Right lobe of liver (tissue), 6 donors: ENCODE data around the gene SUPT5H. TPM values are rescaled to one million over a fixed set of nuclear protein-coding genes. Genes with fewer than 3 reads are reported as not detected.
A peak's percentile ranks its signal among the peaks of the same experiment; 100 is the strongest.

Experiments
- ATAC-seq, 4 donors: fragments of 200-7000 bp; cut with Tn5 transposase; one replicate each; pipeline ENCODE4 v1.9.1; 2020; ENCODE audit warnings: mild to moderate bottlenecking in 4 of 4, moderate library complexity in 4 of 4
- DNase-seq, 3 donors: peaks; one replicate each; pipeline ENCODE4 v3.0.0-alpha.2; 2020
- H3K27ac ChIP-seq, 3 donors: fragments of 200-600 bp; one replicate each; pipeline ENCODE4 v1.8.0; 2022
- H3K27me3 ChIP-seq, 2 donors: fragments of 200-600 bp; one replicate each; pipeline ENCODE4 v1.8.0; 2022
- H3K36me3 ChIP-seq, 4 donors: fragments of 200-600 bp; sonication (generic) in 1 of 4; one replicate each; pipeline versions ENCODE4 v1.5.1 to v1.8.0; 2017 to 2022; ENCODE audit warnings: control low read depth in 1 of 4
- H3K4me1 ChIP-seq, 4 donors: fragments of 200-600 bp; sonication (generic) in 1 of 4; one replicate each; pipeline versions ENCODE4 v1.5.1 to v1.8.0; 2017 to 2022; ENCODE audit warnings: control low read depth in 1 of 4
- H3K4me3 ChIP-seq, 3 donors: fragments of 200-600 bp; one replicate each; pipeline ENCODE4 v1.8.0; 2022
- H3K9me3 ChIP-seq, 4 donors: fragments of 200-600 bp; sonication (generic) in 1 of 4; one replicate each; pipeline versions ENCODE4 v1.5.1 to v1.8.0; 2017 to 2022; ENCODE audit warnings: control low read depth in 1 of 4
- POLR2A ChIP-seq: fragments of 450-650 bp; IDR thresholded peaks from one replicate; pipeline ENCODE4 v1.6.1; 2017; ENCODE audit warnings: antibody characterized with exemption, mild to moderate bottlenecking
- WGBS: methylation state at CpG from one replicate; pipeline ENCODE4 v1.1.6; 2018; ENCODE audit warnings: low coverage, low lambda C conversion rate; ENCODE audit not compliant: insufficient coverage; ENCODE audit errors: missing lambda C conversion rate; 5-methylcytosine and 5-hydroxymethylcytosine counted together
- intact Hi-C, 2 donors: fragments of 100-400 bp; cut with DNase I; formaldehyde crosslinking; loops; one replicate each; pipeline versions ENCODE4 v1.11.2 to v1.14.1; 2022
- total RNA-seq, 6 experiments: library from RNA; depleted of rRNA in 2 of 6; stranded (reverse); fragments of >200 nt in 2 of 6; fragmentation: NEBNext Ultra II Directional in 3 of 6; extraction: Animal tissue kit (Norgen Biotek cat#: 25700) in 3 of 6; gene quantifications; one replicate each; pipeline versions ENCODE4 v1.1.0 to v1.2.4, GENCODE V29; 2016 to 2023
- TF ChIP-seq, protein P1 (sequence below), 4 donors: fragments of 200-600 bp in 3 of 4; fragments of 450-650 bp in 1 of 4; IDR thresholded peaks; one replicate each; pipeline versions ENCODE4 v1.5.1 to v1.8.0; 2016 to 2022; ENCODE audit warnings: antibody characterized with exemption in 4 of 4, mild to moderate bottlenecking in 2 of 4
- donor health status: DM: no; HTN: yes; CAD: no.
- donor health status: DM: no; HTN: no; CAD: no.
- donor health status: DM: no; HTN: no; CAD: no.
- donor health status: DM: no; HTN: yes; CAD: no.
- donor health status: DM: no; HTN: yes; CAD: no.

The SUPT5H gene
- total RNA-seq, 6 experiments from 2014 or later: 42.3 to 60.8 (median 54.7) TPM

- intact Hi-C loops: no loop called here
- ATAC-seq: peak in 2 of 4 donors; percentile 32 to 33
- Histone ChIP-seq H3K27me3 (no peaks in the 10 kb centered on the region), H3K4me1 (peaks cover 0 to 8% (median 3%) of the 10 kb centered on the region in 4 donors), H3K4me3 (peak within 1 kb of the TSS in 1 of 3 donors; percentile 9), H3K9me3 (no peaks in the 10 kb centered on the region), H3K27ac (no peak within 1 kb of the TSS), H3K36me3 (no peaks in the 10 kb centered on the region)
- 0% methylated on average over 1 of the region's 56 CpGs for WGBS
- TF ChIP-seq, protein P1, sequence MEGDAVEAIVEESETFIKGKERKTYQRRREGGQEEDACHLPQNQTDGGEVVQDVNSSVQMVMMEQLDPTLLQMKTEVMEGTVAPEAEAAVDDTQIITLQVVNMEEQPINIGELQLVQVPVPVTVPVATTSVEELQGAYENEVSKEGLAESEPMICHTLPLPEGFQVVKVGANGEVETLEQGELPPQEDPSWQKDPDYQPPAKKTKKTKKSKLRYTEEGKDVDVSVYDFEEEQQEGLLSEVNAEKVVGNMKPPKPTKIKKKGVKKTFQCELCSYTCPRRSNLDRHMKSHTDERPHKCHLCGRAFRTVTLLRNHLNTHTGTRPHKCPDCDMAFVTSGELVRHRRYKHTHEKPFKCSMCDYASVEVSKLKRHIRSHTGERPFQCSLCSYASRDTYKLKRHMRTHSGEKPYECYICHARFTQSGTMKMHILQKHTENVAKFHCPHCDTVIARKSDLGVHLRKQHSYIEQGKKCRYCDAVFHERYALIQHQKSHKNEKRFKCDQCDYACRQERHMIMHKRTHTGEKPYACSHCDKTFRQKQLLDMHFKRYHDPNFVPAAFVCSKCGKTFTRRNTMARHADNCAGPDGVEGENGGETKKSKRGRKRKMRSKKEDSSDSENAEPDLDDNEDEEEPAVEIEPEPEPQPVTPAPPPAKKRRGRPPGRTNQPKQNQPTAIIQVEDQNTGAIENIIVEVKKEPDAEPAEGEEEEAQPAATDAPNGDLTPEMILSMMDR (IDR thresholded peaks at IDR 0.05): no peak
- no peak for TF ChIP-seq POLR2A
- DNase-seq: peak in 1 of 3 donors; percentile 27
Observed at GRCh38 chr19:39514840-39515550, 69.6 kb downstream of the SUPT5H start, which contains the start of gene SELENOV. TSS of gene SELENOV (plus strand) at chr19:39515139. CDS start at chr19:39515213, 74 bp downstream.

DNA sequence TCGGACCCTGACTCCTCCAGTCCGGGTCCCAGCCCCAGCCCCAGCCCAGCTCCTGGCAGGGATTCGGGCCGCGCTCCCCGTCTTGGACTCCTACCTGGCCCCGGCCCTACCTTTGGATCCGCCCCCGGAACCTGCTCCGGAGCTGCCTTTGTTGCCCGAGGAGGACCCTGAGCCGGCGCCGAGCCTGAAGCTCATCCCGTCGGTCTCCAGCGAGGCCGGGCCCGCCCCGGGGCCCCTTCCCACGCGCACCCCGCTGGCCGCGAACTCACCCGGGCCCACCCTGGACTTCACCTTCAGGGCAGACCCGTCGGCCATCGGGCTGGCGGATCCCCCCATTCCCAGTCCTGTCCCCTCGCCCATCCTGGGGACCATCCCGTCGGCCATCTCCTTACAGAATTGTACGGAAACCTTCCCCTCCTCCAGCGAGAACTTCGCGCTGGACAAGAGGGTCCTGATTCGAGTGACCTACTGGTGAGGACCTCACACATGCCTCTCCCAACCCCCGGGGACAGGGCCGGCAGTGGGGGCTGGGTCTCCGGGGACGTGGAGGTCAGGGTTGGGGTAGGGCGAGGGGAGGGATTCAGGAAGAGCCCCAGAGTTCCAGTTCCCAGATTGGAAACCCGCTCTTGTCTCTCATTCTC is 70.3 kb downstream of the SUPT5H start:
- Histone ChIP-seq H3K27ac (no peak overlapping the region), H3K4me3 (peak overlapping the region in 1 of 3 donors; percentile 9), H3K4me1 (peaks cover 0 to 8% (median 3%) of the 10 kb centered on the region in 4 donors), H3K9me3 (no peaks in the 10 kb centered on the region), H3K27me3 (no peaks in the 10 kb centered on the region), H3K36me3 (no peaks in the 10 kb centered on the region)
- DNase-seq (peak in 1 of 3 donors; percentile 3), ATAC-seq (peak in 2 of 4 donors; percentile 6 to 37)
- intact Hi-C loops: no loop called here
- 18% methylated on average over 2 of the region's 44 CpGs for WGBS
- no peak for TF ChIP-seq POLR2A
- TF ChIP-seq, protein P1 (IDR thresholded peaks at IDR 0.05): no peak

- no peak overlapping the region for H3K4me3 ChIP-seq
- no peaks in the 10 kb centered on the region for H3K27me3 ChIP-seq
- H3K27ac ChIP-seq: no peak overlapping the region
- intact Hi-C loops: no loop called here
- peaks cover 0 to 8% (median 3%) of the 10 kb centered on the region in 4 donors for H3K4me1 ChIP-seq
- peak in 1 of 3 donors; percentile 13 for DNase-seq
- H3K9me3 ChIP-seq: no peaks in the 10 kb centered on the region
- ATAC-seq: no peak
- WGBS: 28% methylated on average over 6 of the region's 6 CpGs
- H3K36me3 ChIP-seq: no peaks in the 10 kb centered on the region
- no peak for TF ChIP-seq POLR2A
- TF ChIP-seq, protein P1 (IDR thresholded peaks at IDR 0.05): no peak
Observed at GRCh38 chr19:39516270-39516669, 70.9 kb downstream of the SUPT5H start.

DNA sequence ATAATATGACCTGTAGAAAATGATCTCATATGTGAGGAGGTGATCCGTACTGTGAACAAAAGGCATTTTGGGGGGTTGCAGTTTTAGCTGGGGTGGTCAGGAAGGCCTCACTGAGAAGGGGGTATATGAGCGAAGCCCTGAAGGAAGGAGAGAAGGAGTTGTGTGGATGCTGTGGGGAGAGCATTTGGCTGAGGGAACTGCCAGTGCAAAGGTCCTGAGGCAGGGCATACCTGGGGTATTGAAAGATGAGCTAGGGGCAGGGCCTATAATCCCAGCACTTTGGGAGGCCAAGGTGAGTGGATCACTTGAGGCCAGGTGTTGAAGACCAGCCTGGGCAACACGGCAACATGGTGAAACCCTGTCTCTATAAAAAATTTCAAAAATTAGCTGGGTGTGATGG is 72.0 kb downstream of the SUPT5H start:
- no peaks in the 10 kb centered on the region for H3K36me3 ChIP-seq
- peaks cover 0 to 8% (median 3%) of the 10 kb centered on the region in 4 donors for H3K4me1 ChIP-seq
- TF ChIP-seq, protein P1 (IDR thresholded peaks at IDR 0.05): no peak
- TF ChIP-seq POLR2A: no peak
- intact Hi-C loops: no loop called here
- H3K9me3 ChIP-seq: no peaks in the 10 kb centered on the region
- H3K4me3 ChIP-seq: no peak overlapping the region
- no peaks in the 10 kb centered on the region for H3K27me3 ChIP-seq
- no peak overlapping the region for H3K27ac ChIP-seq
- 56% methylated on average over 2 of the region's 3 CpGs for WGBS
- DNase-seq (peak in 1 of 3 donors; percentile 5), ATAC-seq (no peak)
